Fibroblast of peridontal ligament (primary cell): ENCODE measurements around the gene AKAP6.

Experiments used
- DNase-seq: peaks from one replicate; pipeline ENCODE4 v3.0.0-alpha.2; 2010; ENCODE audit errors: extremely low read depth

Gene AKAP6

DNA sequence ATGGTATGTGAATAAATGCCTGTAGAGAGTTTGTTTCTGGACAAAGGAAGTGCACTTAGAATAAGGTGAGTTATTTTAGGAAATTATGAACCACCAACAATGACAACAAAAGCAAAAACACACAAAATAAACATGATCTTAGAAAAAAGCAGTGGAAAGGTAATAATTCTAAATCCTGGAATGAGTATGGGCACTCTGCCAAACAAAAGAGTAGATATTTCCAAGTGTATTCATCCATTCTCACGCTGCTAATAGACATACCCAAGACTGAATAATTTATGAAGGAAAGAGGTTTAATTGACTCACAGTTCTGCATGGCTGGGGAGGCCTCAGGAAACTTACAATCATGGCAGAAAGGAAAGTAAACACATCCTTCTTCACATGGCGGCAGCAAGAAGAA, 340.3 kb downstream of the AKAP6 start:
- no peak for DNase-seq

DNA sequence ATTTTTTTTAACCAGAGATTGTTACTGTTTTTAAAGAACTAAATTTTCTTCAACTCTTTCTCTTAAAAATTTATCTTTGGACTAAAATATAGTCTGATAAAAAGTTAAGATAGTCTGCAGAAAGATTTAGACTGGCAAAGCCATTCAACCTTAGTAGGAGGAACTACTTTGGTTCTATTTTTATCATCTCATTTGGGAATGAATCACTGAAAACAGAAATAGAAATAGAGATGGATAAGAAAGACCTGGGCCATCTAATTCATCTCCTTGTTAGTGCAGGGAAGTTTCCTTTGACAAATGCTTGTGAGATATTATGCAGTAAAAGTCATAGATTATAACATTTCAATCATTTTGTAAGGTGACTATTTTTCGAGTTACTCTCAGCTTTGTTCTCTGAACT, 346.3 kb downstream of the AKAP6 start:
- no peak for DNase-seq

DNA sequence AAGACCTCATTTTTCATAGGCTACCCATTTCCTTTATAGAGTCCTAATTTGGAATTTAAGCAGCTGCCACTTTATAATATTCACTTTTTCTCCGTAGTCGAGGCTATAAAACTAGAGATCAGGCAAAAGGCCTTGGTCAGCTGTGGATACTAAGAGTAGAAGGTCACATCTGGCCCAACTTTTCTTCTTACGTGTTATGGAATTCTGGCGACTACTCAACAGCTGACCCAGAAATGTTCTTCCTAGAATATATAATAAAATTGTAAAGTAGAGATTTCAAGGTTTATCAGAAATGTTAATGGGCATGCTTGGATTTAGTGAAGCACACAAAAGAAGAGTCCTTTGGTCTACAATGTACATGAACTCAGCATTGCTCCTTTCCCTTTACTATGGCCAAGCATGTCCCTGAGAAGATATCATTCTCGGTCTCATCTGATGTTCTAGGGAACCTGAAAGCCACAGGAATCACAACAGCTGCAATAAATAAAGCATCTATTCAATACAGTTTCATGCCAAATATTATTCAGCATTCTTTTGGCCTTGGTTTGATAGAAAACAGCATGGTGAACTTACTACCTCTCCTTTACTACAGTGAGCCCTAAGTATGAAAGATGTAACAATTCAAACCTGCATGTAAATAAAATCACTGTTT, 348.2 kb downstream of the AKAP6 start:
- DNase-seq: no peak

DNA sequence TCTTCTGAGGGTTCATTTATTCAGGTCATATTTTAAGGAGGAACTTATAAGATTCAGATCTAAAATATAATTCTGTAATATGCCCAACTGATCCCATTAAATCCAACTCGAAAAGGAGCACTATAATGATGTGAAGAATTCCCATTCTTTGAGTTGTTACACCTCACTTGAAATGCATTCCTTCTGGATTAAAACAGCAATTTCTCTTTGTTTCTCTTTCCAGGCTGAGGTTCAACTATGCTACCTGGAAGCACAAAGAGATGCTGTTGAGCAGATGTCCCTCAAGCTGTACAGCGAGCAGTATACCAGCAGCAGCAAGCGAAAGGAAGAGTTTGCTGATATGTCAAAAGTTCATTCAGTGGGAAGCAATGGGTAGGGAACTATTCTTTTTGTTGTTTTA, 349.0 kb downstream of the AKAP6 start:
- DNase-seq: no peak

DNA sequence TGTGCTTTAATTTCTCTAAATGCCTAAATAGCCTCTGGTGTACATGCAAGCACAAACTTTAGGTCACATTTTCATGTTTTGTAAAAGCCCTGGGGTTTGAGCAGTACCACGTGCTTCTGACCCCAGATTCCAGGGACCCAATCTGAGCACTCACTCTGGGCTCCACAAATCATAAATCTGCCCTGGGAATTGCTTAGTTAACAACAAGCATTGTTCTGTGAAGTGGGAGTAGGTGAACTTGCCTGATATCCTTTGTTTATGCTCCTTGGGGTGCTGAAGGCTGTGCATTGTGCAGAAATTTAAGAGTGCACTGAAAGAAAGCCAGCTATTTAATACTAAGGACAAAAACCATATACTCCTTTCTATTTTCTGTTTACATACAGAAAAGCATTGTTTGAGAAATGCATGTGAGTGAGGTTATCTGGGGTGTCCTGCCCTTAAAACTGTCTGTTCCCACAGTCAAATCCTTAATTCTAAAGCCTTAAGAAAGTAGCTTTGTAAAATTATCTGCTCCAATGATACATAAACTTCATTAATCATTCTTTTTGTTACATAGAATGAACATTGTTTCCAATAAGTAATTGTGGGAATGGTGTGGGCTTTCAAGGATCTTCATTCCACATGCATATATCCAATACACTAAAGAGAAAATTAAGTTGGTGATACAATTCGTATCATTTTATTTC, 351.0 kb downstream of the AKAP6 start:
- no peak for DNase-seq

DNA sequence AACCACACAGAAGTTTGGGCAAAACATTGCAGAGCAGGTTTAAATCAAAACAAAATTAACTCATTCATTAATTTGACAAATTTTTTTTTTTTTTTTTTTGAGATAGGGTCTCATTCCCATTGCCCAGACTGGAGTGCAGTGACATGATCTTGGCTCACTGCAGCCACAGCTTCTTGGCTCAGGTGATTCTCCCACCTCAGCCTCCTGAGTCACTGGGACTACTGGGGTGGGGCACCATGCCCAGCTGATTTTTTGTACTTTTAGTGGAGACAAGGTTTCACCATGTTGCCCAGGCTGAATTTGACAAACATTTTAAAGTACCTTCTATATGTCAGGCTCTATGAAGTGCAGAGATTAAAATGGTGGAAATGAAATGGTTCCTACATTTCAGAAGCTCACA, 352.5 kb downstream of the AKAP6 start:
- no peak for DNase-seq

DNA sequence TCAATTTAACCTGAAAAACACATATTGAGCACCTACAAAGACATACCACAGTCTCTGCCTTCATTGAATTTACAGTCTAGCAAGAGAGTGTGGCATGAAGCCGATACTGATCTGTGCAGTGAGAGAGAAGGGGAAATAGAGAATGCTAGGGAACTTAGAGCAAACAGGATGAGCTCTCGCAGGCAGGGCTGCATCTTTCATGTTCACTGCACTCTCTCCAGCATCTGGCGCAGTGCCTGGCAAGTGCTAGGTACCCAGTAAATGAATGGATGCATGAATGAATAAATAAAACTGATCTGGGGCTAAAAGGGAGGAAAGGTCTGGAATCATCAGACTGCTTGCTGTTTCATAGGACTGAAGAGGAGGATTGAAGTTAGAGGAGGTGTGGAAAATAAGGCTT, 353.1 kb downstream of the AKAP6 start:
- DNase-seq: no peak

DNA sequence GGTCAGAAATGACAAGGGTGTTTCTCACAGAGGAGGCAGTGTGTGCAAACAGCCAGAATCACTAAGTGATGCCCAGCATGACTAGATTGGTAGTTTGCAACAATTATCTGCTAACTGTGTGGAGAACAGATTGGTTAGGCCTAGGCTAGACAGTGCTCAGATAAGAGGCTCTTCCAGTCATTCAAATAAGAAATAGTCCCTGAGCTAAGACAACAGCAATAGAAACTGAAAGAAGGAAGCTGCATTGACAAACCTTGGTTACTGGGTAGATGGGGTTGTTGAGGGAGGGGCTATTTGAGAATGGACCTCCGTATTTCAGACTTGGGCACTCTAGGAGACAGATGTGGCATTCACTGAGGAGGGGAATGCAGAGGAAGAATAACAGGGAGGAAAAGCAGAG, 354.6 kb downstream of the AKAP6 start:
- DNase-seq: no peak

DNA sequence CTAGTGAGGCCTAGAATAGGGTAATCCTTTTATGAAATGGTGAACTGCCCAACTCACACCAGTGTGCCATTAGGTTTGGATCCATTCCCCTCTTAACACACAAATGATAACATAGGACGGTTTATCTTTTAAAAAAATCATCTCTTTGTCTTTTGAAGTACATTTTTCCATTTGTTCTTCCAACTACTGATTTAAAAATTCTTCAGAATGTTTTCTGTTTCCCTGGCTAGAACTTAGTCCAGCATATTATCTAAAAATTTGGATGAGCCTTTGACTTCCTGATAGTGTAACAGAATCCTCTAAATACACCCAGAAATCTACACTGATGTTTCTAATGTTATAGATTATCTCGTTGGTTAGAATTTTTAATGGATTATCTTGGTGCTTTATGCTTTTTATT, 359.8 kb downstream of the AKAP6 start:
- no peak for DNase-seq

DNA sequence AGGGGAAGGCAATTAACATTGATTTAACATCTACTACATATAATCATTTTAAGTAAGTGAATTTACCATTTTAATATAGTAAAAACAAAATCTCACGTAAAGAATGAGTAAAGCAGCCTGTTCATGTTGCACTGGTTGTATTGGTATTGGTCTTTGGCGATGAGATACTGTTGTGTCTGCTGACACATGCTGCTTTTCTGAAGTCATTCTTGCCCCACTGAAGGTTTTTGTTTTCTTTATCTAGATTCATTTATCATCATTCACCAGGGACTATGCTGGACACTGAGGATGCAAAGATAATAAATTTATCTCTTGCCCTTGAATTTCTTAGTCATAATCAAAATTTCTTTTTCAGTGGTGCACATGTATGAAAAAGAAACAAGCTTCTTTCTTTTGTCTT, 363.3 kb downstream of the AKAP6 start:
- no peak for DNase-seq

DNA sequence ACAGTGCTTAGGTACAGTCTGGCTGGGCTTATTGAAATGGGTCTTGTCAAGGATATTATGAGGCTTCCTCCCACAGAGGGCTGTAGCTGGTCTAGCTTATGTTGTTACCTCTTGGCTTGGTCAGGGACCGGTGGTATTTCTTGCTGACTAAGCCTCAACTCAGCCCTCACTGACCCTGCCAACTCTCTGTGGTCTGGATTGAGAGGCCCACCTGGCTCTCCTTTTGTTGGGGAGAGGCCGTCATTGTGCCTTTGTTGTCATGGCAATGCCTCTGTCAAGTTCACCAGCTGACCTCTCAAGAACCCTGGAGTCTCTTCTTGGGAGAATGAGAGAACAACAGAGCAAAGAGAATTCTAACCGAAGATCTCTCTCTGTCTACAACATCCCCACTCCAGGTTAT, 364.0 kb downstream of the AKAP6 start:
- peak; percentile 30 for DNase-seq

DNA sequence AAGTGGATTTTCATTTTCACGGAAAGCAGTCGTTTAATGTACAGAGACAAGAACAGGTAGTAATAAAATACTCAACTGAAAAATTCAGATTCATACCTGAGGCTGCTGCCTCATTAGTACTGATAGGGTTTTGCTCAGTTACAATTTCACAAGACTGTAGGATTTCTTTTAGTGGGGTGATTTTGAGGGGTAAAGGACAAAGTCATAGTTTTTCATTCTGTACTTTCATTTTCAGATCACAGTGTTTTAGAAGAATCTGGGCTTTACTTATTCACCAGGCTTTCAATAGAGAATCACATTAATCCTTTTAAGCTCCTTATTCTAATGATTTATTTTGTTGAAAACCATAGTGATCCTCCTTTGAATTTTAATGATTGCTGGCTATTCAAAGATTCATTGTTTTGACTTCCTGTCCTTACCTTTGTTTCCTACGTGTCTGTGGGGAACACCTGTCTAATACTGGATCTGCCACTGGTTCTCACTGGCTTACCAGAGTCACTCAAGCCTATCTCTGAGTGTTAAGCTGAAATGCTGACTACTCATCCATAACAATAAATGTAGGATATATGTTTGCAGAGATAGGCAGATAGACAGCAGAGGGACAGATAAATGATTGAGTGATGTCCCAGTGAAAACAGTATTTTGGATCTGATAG, 365.8 kb downstream of the AKAP6 start:
- no peak for DNase-seq

DNA sequence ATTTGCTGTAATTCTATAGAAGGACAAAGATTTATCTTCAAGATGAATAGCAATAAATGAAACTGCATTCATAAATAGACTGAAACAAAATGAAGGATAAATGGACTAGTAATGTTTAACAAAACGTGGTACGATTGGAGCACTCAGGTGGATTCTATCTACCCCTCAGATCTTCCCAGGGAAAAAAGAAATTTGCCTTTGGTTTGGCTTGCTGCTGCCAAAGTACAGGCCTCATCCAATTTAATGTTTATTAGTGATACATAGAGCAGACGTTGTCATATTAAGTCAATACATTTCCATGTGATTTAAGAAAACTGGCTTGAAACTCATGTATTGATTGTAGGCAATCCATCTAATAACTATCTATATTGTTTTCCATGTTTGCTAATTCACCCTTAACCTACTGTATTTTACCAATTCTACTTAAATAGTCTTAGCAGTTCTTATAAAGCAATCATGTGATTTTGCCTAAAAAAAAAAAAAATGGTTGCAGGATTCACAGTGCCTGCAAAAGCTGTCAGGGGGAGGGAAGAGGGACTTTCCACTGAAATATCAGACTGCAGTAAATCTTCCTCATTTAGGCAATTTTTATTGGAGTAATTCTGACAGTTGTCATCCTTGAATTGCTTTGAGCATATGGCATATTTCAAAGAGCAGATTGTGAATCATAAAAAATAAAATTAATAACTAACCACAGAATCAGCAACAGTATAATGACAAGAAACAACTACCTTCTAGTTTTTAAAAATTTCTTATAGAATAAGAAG, 367.4 kb downstream of the AKAP6 start:
- DNase-seq: no peak

DNA sequence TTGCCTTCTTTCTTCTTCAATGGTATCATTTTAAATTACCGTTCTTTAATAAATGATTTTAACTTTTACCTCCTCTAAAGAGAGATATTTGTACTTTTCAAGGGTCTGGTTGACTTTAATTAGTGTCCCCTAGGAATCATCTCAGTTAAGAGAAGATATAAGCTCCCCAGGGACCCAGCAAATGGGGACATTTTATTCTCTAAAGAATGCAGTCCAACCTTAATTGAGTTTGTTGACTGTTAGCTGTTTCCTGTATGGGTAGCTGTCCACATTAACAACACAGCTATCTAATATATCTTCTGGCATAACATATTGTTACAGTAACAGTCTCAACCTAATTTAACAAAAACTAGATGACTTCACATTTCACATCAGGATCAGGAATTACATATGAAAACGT, 368.0 kb downstream of the AKAP6 start:
- DNase-seq: no peak

DNA sequence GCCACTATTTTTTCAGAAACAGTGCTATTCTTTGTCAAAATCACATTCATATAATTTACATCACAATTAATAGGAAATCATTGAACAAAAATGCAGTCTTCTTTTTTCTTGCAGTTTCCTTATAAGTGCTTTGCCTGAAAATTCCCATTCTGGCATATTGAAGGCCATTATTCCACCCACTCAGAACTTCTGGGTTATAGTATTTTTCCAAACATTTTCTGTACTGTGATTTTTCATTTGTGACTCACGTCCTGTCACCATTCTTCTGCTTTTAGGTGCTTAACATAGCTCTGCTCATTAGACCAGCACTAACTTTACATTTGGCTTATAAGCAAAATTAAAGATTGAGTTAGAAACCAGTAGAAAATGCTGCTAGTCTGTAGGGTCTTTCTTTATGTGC, 368.6 kb downstream of the AKAP6 start:
- DNase-seq: no peak

DNA sequence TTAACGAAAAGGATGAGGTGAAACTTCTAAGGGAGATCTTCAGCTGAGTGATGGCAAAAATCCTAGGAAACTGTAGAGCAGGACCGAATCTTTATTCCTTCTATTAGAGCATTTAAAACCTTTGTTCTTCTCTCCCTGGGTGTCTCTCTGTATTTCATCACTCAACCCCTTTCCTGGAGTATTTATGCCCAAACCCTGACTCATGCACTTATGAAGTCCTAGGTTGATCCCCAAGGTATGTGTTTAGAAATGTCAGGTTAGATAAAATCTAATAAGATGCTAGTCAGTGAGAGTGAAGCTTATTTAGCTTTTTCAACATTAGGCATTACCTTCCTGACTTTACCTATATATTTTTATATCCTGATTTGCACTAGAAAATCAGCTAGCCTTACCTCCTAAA, 369.7 kb downstream of the AKAP6 start:
- DNase-seq: no peak

DNA sequence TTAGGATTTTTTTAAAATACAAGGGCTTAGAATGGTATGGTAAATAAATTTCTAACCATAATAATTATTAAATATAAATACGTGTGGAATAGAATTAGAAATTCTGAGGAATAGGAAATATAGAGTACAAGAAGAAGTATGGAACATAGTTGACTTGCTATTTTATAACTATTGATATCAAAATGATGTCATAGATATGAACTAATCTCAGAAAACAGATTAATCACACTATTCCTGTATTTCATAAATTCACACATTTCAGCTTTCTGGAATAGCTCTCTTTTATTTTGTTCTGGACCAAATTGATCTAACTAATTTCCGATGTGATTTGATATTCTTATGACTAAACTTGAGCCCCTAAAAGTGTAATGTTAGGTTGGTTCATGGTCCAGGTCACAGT, 372.4 kb downstream of the AKAP6 start:
- no peak for DNase-seq

DNA sequence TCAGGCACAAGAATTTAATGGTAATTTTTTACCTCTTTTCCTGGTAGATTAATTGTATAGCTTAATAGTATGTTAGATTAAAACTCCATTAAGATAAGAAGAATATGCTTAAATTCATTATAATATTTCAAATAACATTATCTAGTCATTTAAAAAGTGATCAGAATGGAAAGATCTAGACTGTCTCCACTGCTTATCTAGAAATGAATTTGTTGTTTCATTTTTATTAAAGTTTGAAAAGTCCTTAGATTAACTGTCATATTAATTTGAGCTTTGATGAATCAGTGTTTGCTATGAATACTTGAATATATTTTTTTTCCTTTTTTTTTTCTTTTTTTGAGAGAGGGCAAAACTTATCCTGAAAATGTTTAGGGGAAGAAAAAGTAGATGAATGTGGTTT, 373.0 kb downstream of the AKAP6 start:
- no peak for DNase-seq

DNA sequence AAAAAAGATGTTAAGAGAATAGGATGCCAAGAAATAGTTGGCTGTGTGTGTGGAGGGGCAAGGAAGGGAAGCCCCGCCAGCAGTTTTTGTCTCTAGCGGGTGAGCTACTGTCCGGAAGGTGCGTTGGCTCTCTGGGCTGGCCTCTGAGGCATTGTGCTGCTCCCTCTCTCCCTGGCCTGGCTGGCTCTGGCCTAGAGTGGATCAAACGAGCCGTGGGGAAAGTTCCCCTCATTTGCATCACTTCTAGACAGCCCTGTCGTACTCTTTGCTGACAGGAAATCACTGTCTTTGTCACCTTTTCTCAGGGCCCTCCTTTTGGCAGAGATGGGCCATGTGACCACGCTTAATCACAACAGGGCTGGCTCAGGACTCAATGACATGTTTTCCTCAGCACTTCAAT, 373.5 kb downstream of the AKAP6 start:
- DNase-seq: no peak

DNA sequence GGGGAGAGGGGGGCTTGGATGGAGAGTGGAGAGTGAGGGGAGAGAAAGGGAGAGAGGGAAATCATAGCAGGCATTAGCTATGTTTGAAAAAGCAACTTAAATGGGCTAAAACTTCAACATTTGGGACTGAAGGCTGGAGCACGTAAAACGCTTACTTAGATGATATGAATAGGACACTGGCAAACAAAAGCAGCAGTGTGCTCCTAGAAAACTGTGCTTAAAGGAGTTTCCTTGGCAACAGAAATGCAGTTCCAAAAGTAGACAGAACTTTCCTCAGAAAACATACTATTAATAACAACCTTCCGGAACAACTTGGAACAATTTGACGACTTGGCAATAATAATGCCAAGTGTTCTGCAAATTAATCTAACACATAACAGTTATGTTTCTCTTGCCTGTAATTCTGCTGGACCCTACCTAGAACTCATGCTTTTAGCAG, 374.1 kb downstream of the AKAP6 start:
- peak; percentile 50 for DNase-seq

DNA sequence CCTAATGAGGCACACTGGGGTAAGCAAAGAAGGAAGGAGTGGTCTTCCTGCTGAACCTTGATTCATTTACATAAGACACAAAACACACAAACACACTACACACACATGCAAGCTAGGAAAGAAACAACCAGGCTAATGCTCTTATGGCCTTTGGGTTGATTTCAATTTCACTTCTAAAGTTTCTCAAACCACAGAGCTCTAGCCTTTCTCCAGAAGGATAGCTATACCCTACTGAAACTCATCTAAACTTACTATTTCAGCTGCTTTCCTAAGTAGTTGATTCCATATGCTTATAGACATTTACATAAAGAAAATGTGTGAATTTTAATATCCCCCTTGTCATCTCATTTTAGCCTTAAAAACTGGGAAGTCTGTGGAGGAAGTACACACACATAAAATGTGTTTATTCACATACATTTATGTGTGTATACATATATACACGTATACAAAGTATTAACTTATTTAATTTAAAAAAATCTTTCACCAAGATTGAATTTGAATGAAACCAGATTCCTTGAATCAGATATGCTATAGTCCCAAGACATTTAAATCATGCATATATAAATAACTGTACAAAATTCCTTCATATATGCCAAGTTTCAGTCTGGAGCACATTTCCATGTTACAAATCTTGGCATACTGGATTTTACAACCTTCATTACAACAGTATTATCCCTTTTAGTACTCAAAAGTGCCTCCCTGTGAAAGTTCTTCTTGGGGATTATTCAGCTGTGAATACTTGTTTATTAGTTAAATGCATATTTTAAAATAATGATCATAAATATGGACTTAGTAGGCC, 377.8 kb downstream of the AKAP6 start:
- DNase-seq: peak; percentile 37
